ENCODE measurements around the gene CFAP44. TPM values are rescaled to one million over a fixed set of nuclear protein-coding genes. Genes with fewer than 3 reads are reported as not detected.
"Not testable (repeated sequence)": the region's sequence is repeated elsewhere in the genome, so short reads cannot be mapped to it uniquely, and the experiment has no call there.

The CFAP44 gene
- total RNA-seq (2014; rRNA removed) = 1.7 and 2.4 TPM in 2 replicates
- polyA plus RNA-seq (2012) = 0.47 TPM

GRCh38 chr3:113441051-113441770 is at the start of gene CFAP44:
TSS of gene CFAP44 (minus strand) at chr3:113441493. CDS start at chr3:113433664, 7,829 bp downstream.
- no peak for DNase-seq (ENCODE audit: low read depth)

- no peak for DNase-seq (ENCODE audit: low read depth)
Observed at GRCh38 chr3:113485161-113485609, 43.9 kb upstream of the CFAP44 start.

GRCh38 chr3:113468539-113468938 is 27.2 kb upstream of the CFAP44 start:
- DNase-seq (ENCODE audit: low read depth) = no peak

- DNase-seq (ENCODE audit: low read depth) = no peak
Observed at GRCh38 chr3:113461488-113461887, 20.2 kb upstream of the CFAP44 start.

GRCh38 chr3:113458554-113458953 is 17.3 kb upstream of the CFAP44 start:
- DNase-seq (ENCODE audit: low read depth) = not testable (repeated sequence)

GRCh38 chr3:113455446-113455845 is 14.2 kb upstream of the CFAP44 start:
- DNase-seq (ENCODE audit: low read depth) = no peak

- no peak for DNase-seq (ENCODE audit: low read depth)
Observed at GRCh38 chr3:113454630-113455029, 13.3 kb upstream of the CFAP44 start.

GRCh38 chr3:113454057-113454456 is 12.8 kb upstream of the CFAP44 start:
- DNase-seq (ENCODE audit: low read depth) = no peak

- no peak for DNase-seq (ENCODE audit: low read depth)
Observed at GRCh38 chr3:113450911-113451310, 9.6 kb upstream of the CFAP44 start.

- DNase-seq (ENCODE audit: low read depth) = peak; percentile 2
Observed at GRCh38 chr3:113439606-113440005, 1.7 kb downstream of the CFAP44 start.

- DNase-seq (ENCODE audit: low read depth) = no peak
Observed at GRCh38 chr3:113438224-113438623, 3.1 kb downstream of the CFAP44 start.

- DNase-seq (ENCODE audit: low read depth) = no peak
Observed at GRCh38 chr3:113437411-113437810, 3.9 kb downstream of the CFAP44 start.

GRCh38 chr3:113436809-113437208 is 4.5 kb downstream of the CFAP44 start:
- DNase-seq (ENCODE audit: low read depth) = peak; percentile 65

- peak; percentile 49 for DNase-seq (ENCODE audit: low read depth)
Observed at GRCh38 chr3:113431811-113432210, 9.5 kb downstream of the CFAP44 start.

- DNase-seq (ENCODE audit: low read depth) = peak; percentile 11
Observed at GRCh38 chr3:113428581-113428980, 12.7 kb downstream of the CFAP44 start.

- no peak for DNase-seq (ENCODE audit: low read depth)
Observed at GRCh38 chr3:113423699-113424098, 17.6 kb downstream of the CFAP44 start.

- DNase-seq (ENCODE audit: low read depth) = no peak
Observed at GRCh38 chr3:113421082-113421481, 20.2 kb downstream of the CFAP44 start.

- no peak for DNase-seq (ENCODE audit: low read depth)
Observed at GRCh38 chr3:113409676-113410075, 31.6 kb downstream of the CFAP44 start.

GRCh38 chr3:113405180-113405579 is 36.1 kb downstream of the CFAP44 start:
- DNase-seq (ENCODE audit: low read depth) = peak; percentile 60

GRCh38 chr3:113404637-113405036 is 36.7 kb downstream of the CFAP44 start:
- peak; percentile 6 for DNase-seq (ENCODE audit: low read depth)
